Regular cardiac myocyte (primary cell): ENCODE measurements around the gene MTIF3. TPM values are rescaled to one million over a fixed set of nuclear protein-coding genes. Genes with fewer than 3 reads are reported as not detected.

Experiments used
- total RNA-seq: library from RNA; depleted of rRNA; stranded (reverse); fragments of >200 nt; gene quantifications from 2 replicates; pipeline ENCODE4 v1.2.3, GENCODE V29; 2014

Gene MTIF3, protein sequence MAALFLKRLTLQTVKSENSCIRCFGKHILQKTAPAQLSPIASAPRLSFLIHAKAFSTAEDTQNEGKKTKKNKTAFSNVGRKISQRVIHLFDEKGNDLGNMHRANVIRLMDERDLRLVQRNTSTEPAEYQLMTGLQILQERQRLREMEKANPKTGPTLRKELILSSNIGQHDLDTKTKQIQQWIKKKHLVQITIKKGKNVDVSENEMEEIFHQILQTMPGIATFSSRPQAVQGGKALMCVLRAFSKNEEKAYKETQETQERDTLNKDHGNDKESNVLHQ
- total RNA-seq, result 60.3 and 70.5 TPM in 2 replicates

DNA sequence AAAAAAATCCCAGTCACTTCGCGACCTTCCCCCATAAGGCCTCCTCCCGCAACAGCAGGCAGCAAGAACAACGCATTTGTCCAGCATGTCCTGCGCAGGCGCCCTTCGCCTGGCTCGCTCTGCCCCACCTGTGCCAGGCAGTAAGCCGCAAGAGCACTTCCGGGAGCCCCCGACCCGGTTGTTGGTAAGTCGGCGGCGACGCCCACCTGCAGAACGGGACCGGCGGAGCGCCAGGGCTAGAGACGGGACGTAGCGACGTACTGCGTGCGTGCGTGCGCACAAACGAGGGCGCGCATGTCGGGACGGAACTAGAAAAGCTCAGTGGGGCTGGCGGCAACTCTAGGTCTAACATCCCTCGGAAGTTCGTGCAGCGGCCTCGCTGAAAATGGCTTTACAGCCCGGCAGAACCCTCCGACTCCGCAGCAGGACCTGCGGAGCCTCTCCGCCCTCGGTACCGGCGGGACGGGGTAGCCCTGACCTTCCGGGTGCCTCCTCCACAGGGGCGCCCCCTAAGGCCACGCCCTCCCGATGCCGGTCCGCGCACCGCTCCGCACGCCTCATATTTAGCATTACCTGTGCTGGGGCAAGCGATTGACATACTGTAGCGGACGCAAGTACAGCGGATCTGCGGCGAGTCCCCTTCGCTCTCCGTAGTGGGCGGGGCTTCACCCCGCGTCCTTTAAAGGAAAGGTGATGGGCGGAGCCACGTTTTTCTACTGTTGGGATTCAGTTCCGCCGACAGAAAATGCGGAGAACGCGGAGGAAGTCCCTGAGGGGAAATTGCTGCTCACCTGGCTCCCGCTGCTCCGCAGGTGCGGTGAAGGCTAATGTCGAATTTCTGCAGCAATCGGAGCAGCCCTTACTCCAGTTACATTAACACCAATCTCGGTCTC, at the start of gene MTIF3:
MTIF3 (minus strand) TSS at position 629 of the 893 bp plus-strand sequence. CDS start 10,116 bp downstream, outside the sequence.

DNA sequence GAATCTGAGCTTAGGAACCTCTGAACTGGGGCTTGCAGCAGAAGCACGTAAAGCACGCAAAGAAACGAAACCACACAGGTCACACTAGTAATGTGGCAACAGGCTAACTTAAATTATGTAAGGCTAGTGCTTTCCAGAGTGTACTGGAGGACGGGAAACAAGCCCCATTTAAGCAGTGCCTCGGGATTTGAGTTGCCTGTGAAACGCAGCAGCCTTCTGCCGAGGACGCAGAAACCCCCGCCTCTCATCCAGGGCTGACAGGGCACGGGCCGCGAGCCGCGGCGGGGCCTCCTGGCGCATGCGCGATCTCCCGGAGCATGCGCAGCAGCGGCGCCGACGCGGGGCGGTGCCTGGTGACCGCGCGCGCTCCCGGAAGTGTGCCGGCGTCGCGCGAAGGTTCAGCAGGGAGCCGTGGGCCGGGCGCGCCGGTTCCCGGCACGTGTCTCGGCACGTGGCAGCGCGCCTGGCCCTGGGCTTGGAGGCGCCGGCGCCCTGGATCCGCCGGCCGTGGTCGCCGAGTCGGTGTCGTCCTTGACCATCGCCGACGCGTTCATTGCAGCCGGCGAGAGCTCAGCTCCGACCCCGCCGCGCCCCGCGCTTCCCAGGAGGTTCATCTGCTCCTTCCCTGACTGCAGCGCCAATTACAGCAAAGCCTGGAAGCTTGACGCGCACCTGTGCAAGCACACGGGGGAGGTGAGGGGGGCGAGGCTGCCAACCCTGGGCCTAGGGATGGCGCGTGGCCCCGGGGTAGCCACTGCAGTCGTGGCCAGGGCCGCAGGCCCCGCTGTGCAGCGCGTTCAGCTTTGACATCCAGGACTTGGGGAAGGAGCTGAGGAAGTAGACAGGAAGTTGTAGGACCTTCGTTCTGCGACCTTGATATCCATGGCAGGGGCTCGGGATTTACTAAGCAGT, 25.9 kb downstream of the MTIF3 start, which contains the start of gene GTF3A:
GTF3A (plus strand) TSS at position 374 of the 912 bp plus-strand sequence.

Other genes with a start within 250 kb of the MTIF3 start
- 804 and 890 TPM in 2 replicates for gene RPL21, start 199.0 kb downstream of the MTIF3 start, total RNA-seq
- gene RASL11A, start 179.7 kb downstream of the MTIF3 start, total RNA-seq, result 13.8 and 17.4 TPM in 2 replicates
- gene GTF3A, start 25.9 kb downstream of the MTIF3 start, total RNA-seq, result 95.6 and 187 TPM in 2 replicates
- 6.8 and 7.1 TPM in 2 replicates for gene LNX2, start 170.0 kb upstream of the MTIF3 start, total RNA-seq
- 65.2 and 67.9 TPM in 2 replicates for gene POLR1D, start 171.3 kb upstream of the MTIF3 start, total RNA-seq